B cell (primary cell): ENCODE data around the gene FUCA1. TPM values are rescaled to one million over a fixed set of nuclear protein-coding genes. Genes with fewer than 3 reads are reported as not detected.

Experiments
- ATAC-seq: fragments of 200-7000 bp; cut with Tn5 transposase; one replicate; pipeline ENCODE4 v1.10.0; 2021; ENCODE audit warnings: low read depth, mild to moderate bottlenecking, moderate number of reproducible peaks, moderate library complexity
- CTCF ChIA-PET: fragments of 350-600 bp; sonication (Branson Sonifier 250); formaldehyde crosslinking; loops from one replicate; lab custom pipeline; 2021; ENCODE audit warnings: antibody characterized with exemption, inconsistent platforms; lab: Charles Lee
- POLR2A ChIA-PET: fragments of 350-600 bp; sonication (Branson Sonifier 250); formaldehyde crosslinking; loops from one replicate; lab custom pipeline; 2021; ENCODE audit warnings: antibody characterized with exemption; lab: Charles Lee
- DNase-seq: peaks from one replicate; pipeline ENCODE4 v3.0.0; 2013
- H2AFZ ChIP-seq: 2 replicates; pipeline ENCODE4 v1.6.1; 2012; ENCODE audit warnings: mild to moderate bottlenecking, low read depth, low read length; ENCODE audit not compliant: insufficient read depth, poor library complexity, severe bottlenecking
- H3K27ac ChIP-seq, 2 donors: 1 replicate in 1 of 2; 2 replicates in 1 of 2; pipeline ENCODE4 v1.5.1; 2012 to 2013; ENCODE audit warnings: low read length in 2 of 2, mild to moderate bottlenecking in 2 of 2, moderate library complexity in 1 of 2
- H3K27me3 ChIP-seq, 4 experiments: fragments of 200-600 bp in 1 of 4; sonication (generic) in 1 of 4; replicated peaks in 1 of 4; 1 replicate in 2 of 4; 2 replicates in 2 of 4; pipeline versions ENCODE4 v1.6.1 to v1.7.0; 2013 to 2016; ENCODE audit warnings: low read length in 3 of 4, mild to moderate bottlenecking in 2 of 4, mixed read lengths in 1 of 4, moderate library complexity in 1 of 4; ENCODE audit not compliant: insufficient read depth in 4 of 4, control insufficient read depth in 3 of 4; ENCODE audit errors: control extremely low read depth in 1 of 4
- H3K36me3 ChIP-seq, 2 experiments: replicated peaks in 1 of 2; 1 replicate in 1 of 2; 2 replicates in 1 of 2; pipeline versions ENCODE4 v1.6.1 to v1.7.1; 2013; ENCODE audit warnings: low read length in 1 of 2; ENCODE audit not compliant: insufficient read depth in 2 of 2, control insufficient read depth in 1 of 2; ENCODE audit errors: control extremely low read depth in 1 of 2, extremely low read depth in 1 of 2
- H3K4me1 ChIP-seq, 2 donors: fragments of 200-600 bp in 1 of 2; sonication (generic) in 1 of 2; 1 replicate in 1 of 2; 2 replicates in 1 of 2; pipeline versions ENCODE4 v1.5.1 to v1.6.1; 2013 to 2017; ENCODE audit warnings: low read length in 2 of 2; ENCODE audit not compliant: control insufficient read depth in 2 of 2, insufficient read depth in 2 of 2
- H3K4me2 ChIP-seq: replicated peaks from 2 replicates; pipeline ENCODE3; 2012; ENCODE audit warnings: mild to moderate bottlenecking, low read depth, low read length; ENCODE audit not compliant: poor library complexity, severe bottlenecking
- H3K4me3 ChIP-seq, 5 experiments: fragments of 200-600 bp in 1 of 5; sonication (generic) in 1 of 5; 1 replicate in 3 of 5; 2 replicates in 2 of 5; pipeline versions ENCODE4 v1.5.1 to v1.7.0; 2011 to 2016; ENCODE audit warnings: low read length in 4 of 5, mild to moderate bottlenecking in 4 of 5, low read depth in 2 of 5, control low read depth in 1 of 5, moderate library complexity in 1 of 5; ENCODE audit not compliant: insufficient read depth in 1 of 5; ENCODE audit errors: control extremely low read depth in 1 of 5, extremely low read depth in 1 of 5
- H3K79me2 ChIP-seq: fragments of 200-600 bp; sonication (generic); one replicate; pipeline ENCODE4 v1.6.0; 2016; ENCODE audit warnings: low read length; ENCODE audit not compliant: control insufficient read depth, insufficient read depth
- H3K9ac ChIP-seq: fragments of 200-600 bp; sonication (generic); 2 replicates; pipeline ENCODE4 v1.6.1; 2017; ENCODE audit warnings: mild to moderate bottlenecking, low read length, moderate library complexity
- H3K9me3 ChIP-seq, 3 donors: one replicate each; pipeline versions ENCODE4 v1.6.1 to v1.7.1; 2013; ENCODE audit warnings: low read length in 2 of 3; ENCODE audit not compliant: control insufficient read depth in 2 of 3, insufficient read depth in 1 of 3; ENCODE audit errors: control extremely low read depth in 1 of 3
- H4K20me1 ChIP-seq: 2 replicates; pipeline ENCODE4 v1.6.0; 2012; ENCODE audit warnings: mild to moderate bottlenecking, low read length; ENCODE audit not compliant: insufficient read depth, control insufficient read depth, poor library complexity, severe bottlenecking
- H3K27ac Mint-ChIP-seq: one replicate; pipeline ENCODE4 v1.8.0; 2021; ENCODE audit warnings: mixed read lengths
- H3K27me3 Mint-ChIP-seq: one replicate; pipeline ENCODE4 v1.8.0; 2021; ENCODE audit warnings: mixed read lengths
- H3K4me1 Mint-ChIP-seq: one replicate; pipeline ENCODE4 v1.8.0; 2021; ENCODE audit warnings: mixed read lengths
- H3K4me3 Mint-ChIP-seq: one replicate; pipeline ENCODE4 v1.8.0; 2021; ENCODE audit warnings: mixed read lengths
- H3K9me3 Mint-ChIP-seq: one replicate; pipeline ENCODE4 v1.8.0; 2022; ENCODE audit warnings: mixed read lengths; ENCODE audit not compliant: insufficient read depth
- EZH2 ChIP-seq: IDR thresholded peaks from 2 replicates; pipeline ENCODE4 v1.6.1; 2012; ENCODE audit warnings: borderline replicate concordance, low read depth, mild to moderate bottlenecking, moderate library complexity, low read length; ENCODE audit not compliant: insufficient read depth, poor library complexity, severe bottlenecking
- WGBS: methylation state at CpG from one replicate; pipeline ENCODE4 v1.1.5; 2013; ENCODE audit warnings: missing lambda C conversion rate; ENCODE audit not compliant: insufficient coverage; 5-methylcytosine and 5-hydroxymethylcytosine counted together
- intact Hi-C: fragments of 100-400 bp; cut with micrococcal nuclease; formaldehyde crosslinking; loops from one replicate; pipeline ENCODE4 v1.10.0; 2022
- polyA plus RNA-seq: library from polyadenylated mRNA; depleted of rRNA; stranded (reverse); fragments of >200 nt; gene quantifications from 2 replicates; pipeline ENCODE4 v1.2.3, GENCODE V29; 2012
- total RNA-seq, 2 donors: library from RNA; stranded (reverse); fragments of 120-200 nt in 1 of 2; gene quantifications; 1 replicate in 1 of 2; 2 replicates in 1 of 2; pipeline versions ENCODE4 v1.2.3 to v1.2.4, GENCODE V29; 2013 to 2022
- TF ChIP-seq, protein P1 (sequence below): fragments of 200-600 bp; IDR thresholded peaks from one replicate; pipeline ENCODE4 v1.8.0; 2022; ENCODE audit warnings: antibody characterized with exemption, mild to moderate bottlenecking

FUCA1 gene
- total and polyA plus RNA-seq, 2 donors (not counting 1 experiment from before 2014, with no cell fraction given) = 8.0 to 19.3 TPM

DNA sequence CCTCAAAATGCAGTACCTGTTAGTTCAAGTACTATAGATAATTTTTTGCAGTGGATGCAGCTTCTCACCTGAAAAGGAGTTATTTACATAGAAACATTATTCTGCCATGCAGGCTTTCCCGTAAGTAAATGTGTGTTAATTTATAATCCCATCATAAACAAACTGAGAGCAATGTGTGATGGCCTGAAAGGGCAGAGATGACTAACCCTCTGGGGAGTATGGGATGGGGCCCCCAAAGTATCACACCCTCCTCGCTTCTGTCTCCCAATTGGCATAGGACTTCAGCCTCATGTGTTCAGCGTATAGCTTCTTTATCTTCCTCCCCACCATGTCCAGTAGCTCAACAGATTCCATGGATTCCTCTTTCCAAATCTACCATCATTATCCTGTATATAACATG, 50.5 kb downstream of the FUCA1 start:
- DNase-seq (no peak), ATAC-seq (no peak)
- ChIA-PET POLR2A (no interaction called here), CTCF (interaction anchor here (0.6 to 4.4 kb wide), 6 partner anchors 10 to 99 kb away, joined by 3 to 20 read pairs (median 4); no protein-coding TSS in a partner anchor)
- Mint-ChIP-seq H3K4me1 (no peaks in the 10 kb centered on the region), H3K27me3 (no peaks in the 10 kb centered on the region), H3K4me3 (no peak overlapping the region), H3K27ac (no peak overlapping the region), H3K9me3 (no peaks in the 10 kb centered on the region)
- Histone ChIP-seq H3K27ac (no peak overlapping the region), H3K4me2 (no peak overlapping the region), H3K27me3 (no peaks in the 10 kb centered on the region), H3K36me3 (peaks cover 17 to 43% of the 10 kb centered on the region in 2 experiments), H3K79me2 (no peaks in the 10 kb centered on the region), H3K4me1 (no peaks in the 10 kb centered on the region), H3K9me3 (no peaks in the 10 kb centered on the region), H2AFZ (no peak overlapping the region), H3K4me3 (no peak overlapping the region), H3K9ac (no peak overlapping the region), H4K20me1 (no peaks in the 10 kb centered on the region)
- intact Hi-C loops = no loop called here
- WGBS = 78% methylated on average over 2 of the region's 3 CpGs
- no peak for TF ChIP-seq EZH2
- TF ChIP-seq, protein P1, sequence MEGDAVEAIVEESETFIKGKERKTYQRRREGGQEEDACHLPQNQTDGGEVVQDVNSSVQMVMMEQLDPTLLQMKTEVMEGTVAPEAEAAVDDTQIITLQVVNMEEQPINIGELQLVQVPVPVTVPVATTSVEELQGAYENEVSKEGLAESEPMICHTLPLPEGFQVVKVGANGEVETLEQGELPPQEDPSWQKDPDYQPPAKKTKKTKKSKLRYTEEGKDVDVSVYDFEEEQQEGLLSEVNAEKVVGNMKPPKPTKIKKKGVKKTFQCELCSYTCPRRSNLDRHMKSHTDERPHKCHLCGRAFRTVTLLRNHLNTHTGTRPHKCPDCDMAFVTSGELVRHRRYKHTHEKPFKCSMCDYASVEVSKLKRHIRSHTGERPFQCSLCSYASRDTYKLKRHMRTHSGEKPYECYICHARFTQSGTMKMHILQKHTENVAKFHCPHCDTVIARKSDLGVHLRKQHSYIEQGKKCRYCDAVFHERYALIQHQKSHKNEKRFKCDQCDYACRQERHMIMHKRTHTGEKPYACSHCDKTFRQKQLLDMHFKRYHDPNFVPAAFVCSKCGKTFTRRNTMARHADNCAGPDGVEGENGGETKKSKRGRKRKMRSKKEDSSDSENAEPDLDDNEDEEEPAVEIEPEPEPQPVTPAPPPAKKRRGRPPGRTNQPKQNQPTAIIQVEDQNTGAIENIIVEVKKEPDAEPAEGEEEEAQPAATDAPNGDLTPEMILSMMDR = no peak

DNA sequence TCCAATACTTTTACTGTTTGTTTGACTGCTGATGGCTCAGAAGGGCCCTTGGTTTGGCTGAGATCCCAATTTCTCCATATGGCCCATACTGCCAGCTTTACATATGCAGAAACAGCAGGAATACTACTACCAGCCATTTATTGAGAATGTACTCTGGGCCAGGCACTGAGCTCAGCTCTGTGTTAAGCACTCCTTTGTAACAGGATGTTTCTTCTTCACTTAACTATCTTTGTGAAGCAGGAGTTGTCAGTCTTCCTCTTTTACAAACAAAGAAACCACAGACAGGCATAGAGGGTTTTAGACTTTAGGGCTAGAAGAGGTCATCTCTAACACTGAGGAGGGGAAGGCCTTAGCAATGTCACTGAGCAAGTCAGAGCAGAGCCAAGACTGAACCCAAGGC, 51.2 kb downstream of the FUCA1 start:
- Histone ChIP-seq H3K9me3 (no peaks in the 10 kb centered on the region), H3K27ac (no peak overlapping the region), H3K4me1 (no peaks in the 10 kb centered on the region), H4K20me1 (no peaks in the 10 kb centered on the region), H3K4me3 (no peak overlapping the region), H3K27me3 (no peaks in the 10 kb centered on the region), H2AFZ (no peak overlapping the region), H3K9ac (no peak overlapping the region), H3K79me2 (no peaks in the 10 kb centered on the region), H3K4me2 (no peak overlapping the region), H3K36me3 (peaks cover 17 to 43% of the 10 kb centered on the region in 2 experiments)
- ChIA-PET CTCF (interaction anchor here (0.6 to 4.4 kb wide), 5 partner anchors 10 to 100 kb away, joined by 3 to 20 read pairs (median 4); no protein-coding TSS in a partner anchor), POLR2A (no interaction called here)
- H3K27ac Mint-ChIP-seq = no peak overlapping the region
- intact Hi-C loops = no loop called here
- H3K9me3 Mint-ChIP-seq = no peaks in the 10 kb centered on the region
- TF ChIP-seq, protein P1 = no peak
- TF ChIP-seq EZH2 = no peak
- H3K4me1 Mint-ChIP-seq = peaks cover 2% of the 10 kb centered on the region
- DNase-seq (no peak), ATAC-seq (no peak)
- H3K27me3 Mint-ChIP-seq = no peaks in the 10 kb centered on the region
- no peak overlapping the region for H3K4me3 Mint-ChIP-seq
